Ramos (cell line): ENCODE results near the gene PARD3.
"Not testable (repeated sequence)": the region's sequence is repeated elsewhere in the genome, so short reads cannot be mapped to it uniquely, and the experiment has no call there.

Experiments
- in situ Hi-C: fragments of 300-500 bp; cut with MboI; formaldehyde crosslinking; loops from one replicate; pipeline ENCODE4 v1.14.3; 2022; ENCODE audit warnings: low sequenced_read_pairs; ENCODE audit not compliant: unreplicated experiment

PARD3 gene

DNA sequence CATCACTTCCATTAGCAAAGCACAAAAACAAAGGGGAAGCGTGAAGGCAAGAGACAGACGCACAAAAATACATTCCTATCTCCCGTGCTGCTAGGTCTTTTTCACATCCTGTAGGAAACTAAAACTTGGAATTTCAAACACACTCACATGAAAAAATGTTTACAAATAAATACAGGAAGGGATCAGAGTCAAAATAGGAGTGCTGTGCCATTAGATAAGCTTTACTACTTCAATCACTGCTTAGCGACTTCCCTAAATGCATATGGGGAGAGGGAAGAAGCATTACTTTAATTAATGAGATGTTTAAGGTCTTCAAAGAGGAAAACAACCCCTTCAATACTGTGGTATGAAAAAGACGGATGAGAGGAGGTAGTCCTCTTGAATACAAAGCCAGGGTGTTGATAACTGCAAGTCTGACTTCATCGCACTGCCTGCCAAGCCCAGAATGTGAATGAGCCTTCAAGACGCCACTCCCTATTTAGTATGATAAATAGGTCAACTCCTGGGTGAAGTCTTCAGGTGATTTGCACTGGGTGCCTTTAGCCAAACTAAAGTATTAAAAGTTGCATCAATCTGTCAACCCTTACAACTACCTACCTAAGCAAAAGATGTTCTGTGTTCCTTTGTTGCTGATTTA lies 13.9 kb downstream of the PARD3 start:
- in situ Hi-C loops: no loop called here

DNA sequence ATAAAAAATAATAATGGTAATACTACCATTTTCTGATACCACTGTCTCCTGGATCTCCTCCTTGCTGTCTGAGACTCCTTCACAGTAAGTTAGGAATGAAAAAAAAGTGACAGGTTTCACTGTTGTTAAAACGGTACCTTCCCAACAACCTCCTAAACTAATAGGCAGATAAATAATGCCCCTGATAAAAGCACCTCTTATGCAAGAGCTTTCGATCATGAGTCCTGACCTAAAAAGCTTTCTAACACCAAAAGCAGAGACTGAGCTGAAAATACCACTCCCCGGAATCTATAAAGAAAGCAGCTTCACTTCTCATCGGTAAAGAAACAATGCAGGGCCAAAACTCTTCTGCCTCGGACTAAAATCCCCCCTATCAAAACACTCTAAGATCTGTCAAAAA lies 14.5 kb downstream of the PARD3 start:
- in situ Hi-C loops: no loop called here

DNA sequence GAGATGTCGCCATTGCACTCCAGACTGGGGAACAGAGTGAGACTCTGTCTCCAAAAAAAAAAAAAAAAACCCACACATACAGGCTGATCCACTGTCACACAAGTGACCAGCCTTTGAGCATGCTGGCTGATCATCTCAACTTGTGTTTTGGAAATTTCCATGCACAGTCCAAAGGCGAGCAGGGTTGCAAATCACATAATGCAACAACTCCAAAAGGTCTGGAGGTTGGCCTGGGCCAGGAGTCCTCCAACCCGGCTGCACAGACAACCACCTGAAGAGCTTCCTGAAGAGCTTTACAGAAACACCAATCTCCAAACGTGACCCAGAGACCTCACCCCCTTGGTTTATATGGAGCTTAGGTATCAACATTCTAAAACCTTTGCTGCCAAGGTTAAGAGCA lies 16.4 kb downstream of the PARD3 start:
- in situ Hi-C loops: no loop called here

DNA sequence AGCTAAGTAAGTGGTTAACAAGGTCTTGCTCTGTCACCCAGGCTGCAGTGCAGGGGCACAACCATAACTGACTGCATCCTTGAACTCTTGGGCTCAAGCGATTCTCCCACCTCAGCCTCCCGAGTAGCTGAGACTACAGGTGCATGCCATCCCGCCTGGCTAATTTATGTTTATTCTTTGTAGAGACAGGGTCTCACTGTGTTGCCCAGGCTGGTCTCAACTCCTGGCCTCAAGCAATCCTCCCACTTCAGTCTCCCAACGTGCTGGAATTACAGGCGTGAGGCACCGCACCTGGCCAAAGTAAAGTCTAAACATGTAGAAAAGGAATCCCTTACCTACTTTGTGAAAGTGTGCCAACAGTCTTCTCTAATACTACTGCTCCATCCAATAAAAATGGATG lies 17.9 kb downstream of the PARD3 start:
- in situ Hi-C loops: no loop called here

DNA sequence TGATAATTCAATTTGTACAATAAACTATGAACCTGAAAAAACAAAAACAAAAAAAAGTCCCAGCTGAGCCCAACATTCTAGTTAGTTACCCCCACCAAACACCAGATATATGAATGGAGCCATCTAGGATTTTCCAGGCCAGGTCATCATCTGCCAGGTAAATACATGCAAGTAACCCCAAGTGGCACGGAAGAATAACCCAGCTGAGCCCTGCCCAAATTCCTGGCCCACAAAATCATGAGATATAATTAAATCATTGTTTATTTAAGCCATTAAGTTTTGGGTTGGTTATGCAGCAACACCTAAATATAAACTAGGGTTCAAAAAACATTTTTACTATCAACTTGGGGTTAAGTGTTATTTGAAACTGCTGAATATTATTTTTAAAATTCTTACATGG lies 19.0 kb downstream of the PARD3 start:
- in situ Hi-C loops: no loop called here

DNA sequence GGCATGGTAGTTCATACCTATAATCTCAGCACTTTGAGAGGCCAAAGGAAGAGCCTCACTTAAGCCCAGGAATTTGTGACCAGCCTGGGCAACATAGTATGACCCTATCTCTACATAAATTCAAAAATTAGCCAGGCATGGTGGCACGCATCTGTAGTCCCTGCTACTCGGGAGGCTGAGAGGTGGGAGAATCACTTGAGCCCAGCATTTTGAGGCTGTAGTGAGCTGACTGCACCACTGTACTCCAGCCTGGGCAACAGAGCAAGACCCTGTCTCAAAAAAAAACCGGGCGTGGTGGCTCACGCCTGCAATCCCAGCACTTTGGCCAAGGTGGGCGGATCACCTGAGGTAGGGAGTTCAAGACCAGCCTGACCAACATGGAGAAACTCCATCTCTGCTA lies 19.8 kb downstream of the PARD3 start:
- in situ Hi-C loops: no loop called here

DNA sequence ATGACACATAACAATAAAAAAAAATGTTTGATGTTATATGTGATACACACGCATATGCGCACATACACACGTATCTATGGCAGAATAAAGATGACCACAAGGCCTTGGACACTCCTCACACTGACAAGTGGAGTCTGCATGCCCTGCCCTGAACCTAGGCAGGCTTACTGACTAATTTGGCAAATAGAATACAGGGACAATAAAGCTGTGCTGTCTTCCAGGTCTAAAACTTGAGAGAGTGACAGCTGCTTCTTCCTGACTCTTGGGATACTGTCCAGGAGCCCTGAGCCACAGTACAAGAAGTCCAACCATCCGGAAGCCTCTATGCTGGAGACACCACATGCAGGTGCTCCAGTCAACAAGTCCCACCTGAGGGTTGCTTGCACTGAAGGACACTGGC lies 20.3 kb downstream of the PARD3 start:
- in situ Hi-C loops: no loop called here

DNA sequence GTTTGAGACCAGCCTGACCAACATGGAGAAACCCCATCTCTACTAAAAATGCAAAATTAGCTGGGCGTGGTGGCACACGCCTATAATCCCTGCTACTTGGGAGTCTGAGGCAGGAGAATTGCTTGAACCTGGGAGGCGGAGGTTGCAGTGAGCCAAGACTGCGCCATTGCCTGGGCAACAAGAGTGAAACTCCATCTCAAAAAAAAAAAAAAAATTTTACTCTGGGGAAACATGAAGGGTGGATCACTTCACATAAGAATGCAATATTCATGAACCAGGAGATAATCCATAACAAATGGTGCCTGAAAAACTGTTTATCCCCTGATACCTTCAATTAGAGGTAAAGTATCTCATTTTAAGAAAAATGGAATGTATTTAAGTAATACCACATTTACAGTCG lies 21.5 kb downstream of the PARD3 start:
- in situ Hi-C loops: not testable (repeated sequence)

DNA sequence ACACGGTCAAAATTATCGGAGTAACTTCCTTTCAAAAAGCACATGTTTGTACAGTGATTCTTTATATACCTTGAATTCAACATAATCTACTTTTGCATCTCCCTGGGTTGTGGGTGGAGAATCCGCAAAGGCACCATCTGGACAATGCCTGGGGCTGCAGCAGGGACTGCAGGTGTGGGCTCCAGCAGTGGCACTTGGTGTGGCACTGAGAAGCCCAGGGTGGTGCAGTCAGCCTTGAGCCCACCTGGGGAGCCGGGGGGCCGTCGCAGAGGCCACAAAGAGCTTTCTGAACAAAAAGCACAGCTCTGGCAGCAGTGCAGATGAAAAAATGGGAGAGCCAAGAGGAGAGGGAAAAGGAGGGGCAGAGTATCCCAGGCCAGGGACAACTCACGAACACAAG lies 22.2 kb downstream of the PARD3 start:
- in situ Hi-C loops: no loop called here

DNA sequence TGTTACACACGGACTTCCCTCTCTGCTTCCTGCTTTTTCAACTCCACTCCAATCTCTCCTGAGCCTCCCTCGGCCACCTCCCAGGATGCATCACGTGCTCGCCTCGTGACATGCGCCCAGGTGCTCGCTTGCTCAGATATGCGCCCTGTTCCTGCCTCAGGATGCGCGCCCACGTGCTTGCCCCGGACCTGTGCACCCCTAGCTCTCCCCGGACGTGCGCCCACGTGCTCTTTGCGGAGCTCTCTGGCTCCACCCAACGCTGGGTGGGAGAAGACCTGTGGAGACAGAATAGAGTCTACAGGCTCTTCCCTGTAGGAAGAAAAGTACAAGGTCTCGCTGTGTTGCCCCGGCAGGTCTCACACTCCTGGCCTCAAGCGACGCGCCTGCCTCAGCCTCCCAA lies 23.1 kb downstream of the PARD3 start:
- in situ Hi-C loops: no loop called here

DNA sequence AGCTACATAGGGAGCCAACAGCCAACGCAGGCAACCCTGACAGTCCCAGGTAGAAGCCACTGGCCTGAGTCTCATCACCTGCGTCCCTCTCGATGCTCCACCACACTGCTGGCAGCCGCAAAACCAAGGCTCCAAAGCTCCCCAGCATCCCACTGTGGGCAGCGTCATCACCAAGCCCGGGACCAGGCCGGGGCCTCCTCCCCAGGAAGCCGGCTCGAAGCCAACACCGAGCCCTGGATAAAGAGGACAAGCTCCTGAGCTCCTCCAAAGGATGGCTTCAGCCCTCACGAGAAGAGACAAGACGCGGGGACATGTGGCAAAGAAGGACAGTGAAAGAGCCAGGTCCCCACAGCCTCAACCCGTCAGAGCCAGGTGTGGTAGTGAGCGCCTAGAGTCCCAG lies 23.9 kb downstream of the PARD3 start:
- in situ Hi-C loops: no loop called here

DNA sequence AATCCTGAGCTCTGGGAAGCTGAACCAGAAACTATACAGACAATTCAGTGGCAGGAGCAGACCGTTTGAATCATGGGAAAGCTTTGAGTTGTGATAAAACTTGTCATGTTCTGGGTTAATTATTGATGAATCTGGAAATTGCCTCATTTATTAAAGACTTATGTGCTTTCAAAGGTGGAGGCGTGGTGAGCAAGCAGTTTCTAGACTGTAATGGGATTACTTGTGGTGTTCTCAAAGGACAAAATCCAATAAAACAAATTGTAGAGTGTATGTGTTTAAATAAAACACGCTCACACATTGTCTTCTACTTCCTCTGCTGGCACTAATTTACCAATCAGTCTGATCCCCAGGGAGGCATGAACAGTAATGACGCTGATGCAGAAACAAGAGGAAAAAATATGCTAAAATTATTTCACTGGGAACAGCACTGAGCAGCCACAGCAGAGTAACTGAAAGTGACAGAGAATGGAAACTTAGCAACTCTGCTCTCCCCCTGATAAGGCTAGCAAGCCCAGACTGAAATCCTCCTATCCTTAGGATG lies 25.1 kb downstream of the PARD3 start:
- in situ Hi-C loops: no loop called here

DNA sequence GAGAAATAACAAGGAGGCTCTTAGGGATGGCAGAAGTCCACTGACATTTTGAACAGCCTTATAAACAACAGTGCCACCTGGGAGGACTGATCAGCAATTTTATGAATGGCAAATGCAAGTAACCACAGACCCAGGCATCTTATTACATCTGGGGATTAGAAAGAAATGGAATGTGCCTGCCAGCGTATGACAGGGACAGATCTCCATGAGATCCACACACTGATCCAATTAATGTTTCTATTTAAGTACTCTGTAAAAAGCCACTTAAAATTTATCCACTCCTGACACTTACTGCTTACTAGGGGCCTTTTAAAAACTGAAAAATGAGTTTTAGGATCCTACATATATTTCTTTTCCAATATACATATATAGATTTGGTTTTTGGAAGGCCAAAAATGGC lies 28.6 kb downstream of the PARD3 start:
- in situ Hi-C loops: no loop called here

DNA sequence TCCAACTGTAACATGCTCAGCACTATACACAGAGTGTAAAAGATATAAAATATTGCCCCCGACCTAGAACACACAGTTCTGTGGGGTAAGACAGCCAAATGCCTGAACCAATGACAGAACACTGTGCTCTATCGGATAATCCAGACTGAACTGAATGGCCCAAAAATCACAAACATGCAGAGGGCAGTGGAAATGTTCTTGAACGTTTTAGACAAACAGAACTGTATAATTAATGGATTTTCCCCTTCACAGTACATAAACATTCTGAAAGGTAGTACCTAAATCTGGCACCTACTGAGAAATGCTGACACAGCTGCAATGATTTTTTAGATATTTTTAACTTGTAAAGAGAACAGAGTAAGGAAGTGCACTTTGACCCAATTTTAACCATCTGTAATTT lies 33.4 kb downstream of the PARD3 start:
- in situ Hi-C loops: no loop called here

DNA sequence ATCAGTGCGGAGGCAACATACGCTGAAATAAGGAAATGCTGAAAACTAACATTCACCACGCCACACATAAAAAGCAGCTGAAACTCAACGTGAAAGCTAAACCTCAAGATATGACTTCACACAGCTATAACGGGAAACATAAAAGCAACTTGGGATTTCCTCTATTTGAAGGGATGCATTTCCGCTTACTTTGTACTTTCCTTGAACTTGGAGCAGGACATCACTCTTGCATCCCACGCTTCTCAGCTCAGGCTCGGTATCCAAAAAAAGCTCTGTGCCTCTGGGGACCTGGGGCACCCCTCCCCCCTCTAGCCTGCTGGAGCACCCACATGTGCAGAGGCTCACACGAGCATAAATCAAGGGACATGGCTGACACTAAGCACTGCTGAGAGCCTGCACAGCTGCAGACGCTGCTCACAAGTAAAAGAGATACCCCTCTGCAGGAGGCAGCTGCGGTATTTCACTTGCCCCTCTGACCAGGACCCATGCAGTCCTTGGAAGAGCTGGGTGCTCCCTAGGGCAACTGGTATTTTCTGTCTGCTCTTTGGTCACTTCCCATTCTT lies 34.2 kb downstream of the PARD3 start:
- in situ Hi-C loops: no loop called here

DNA sequence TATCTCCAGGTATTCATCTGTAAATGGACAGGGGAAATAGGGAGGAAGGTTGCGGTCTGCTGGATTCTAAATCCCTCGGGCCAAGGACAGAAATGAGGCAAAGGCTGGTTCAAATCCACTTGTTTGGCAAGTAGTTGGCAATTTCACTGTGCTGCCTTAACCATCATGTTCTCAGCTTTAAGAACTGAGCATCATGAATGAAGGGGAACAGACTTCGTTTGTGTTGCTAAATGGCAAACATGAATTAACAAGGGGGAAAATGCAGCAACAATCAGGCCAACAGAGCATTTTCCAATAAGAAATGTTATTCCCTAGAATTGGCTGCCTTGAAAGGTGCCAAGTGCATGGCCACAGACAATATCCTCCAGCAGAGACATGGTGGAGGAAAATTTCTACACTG lies 36.9 kb downstream of the PARD3 start:
- in situ Hi-C loops: no loop called here

DNA sequence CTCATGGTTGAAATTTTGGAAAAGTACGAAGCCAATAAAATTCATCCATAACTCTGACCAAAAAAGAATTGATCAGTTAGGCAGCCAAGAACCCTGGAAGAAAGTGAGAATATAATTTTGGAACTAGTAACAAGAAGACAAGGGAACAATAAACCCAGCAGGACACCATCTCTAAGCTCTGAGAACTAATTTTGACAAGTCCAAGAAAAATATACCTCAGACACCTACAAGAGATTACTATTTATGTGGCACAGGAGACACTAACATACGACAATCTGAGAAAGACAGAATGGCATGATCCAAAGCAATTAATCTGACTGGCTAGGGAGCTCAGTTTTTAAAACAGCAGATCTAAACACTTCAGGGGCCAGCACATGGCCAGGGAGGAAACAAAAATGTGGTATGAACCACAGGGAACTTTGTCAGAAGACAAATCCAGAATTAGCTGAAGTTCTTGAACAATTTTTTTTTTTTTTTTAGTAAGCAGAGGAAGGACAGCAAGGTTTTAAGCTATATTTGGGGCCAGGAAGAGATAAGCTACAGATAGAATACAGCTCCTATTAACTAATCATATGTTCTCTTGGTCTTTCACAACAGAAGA lies 38.9 kb downstream of the PARD3 start:
- in situ Hi-C loops: no loop called here

DNA sequence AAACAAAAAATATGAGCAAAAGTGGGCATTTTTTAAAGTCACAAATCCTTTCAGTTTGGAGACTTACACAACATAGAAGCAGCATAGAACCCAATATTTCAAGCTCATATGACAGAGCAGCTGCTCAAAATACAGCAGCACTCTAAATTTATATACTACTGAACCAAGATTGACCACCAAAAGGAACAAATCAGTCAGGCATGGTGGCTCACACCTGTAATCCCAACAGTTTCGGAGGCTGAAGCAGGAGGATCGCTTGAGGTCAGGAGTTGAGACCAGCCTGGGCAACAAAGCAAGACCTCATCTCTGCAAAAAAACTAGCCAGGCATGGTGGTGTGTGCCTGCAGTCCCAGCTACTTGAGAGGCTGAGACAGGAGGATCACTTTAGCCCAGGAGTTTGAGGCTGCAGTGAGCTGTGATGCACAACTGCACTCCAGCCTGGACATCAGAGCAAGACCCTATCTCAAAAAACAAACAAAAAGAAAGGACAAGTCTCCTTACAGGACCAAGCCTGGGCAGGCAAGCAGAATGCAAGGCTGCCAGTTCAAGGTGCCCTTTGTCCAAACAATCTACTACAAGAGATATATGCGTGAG lies 40.0 kb downstream of the PARD3 start:
- in situ Hi-C loops: no loop called here

DNA sequence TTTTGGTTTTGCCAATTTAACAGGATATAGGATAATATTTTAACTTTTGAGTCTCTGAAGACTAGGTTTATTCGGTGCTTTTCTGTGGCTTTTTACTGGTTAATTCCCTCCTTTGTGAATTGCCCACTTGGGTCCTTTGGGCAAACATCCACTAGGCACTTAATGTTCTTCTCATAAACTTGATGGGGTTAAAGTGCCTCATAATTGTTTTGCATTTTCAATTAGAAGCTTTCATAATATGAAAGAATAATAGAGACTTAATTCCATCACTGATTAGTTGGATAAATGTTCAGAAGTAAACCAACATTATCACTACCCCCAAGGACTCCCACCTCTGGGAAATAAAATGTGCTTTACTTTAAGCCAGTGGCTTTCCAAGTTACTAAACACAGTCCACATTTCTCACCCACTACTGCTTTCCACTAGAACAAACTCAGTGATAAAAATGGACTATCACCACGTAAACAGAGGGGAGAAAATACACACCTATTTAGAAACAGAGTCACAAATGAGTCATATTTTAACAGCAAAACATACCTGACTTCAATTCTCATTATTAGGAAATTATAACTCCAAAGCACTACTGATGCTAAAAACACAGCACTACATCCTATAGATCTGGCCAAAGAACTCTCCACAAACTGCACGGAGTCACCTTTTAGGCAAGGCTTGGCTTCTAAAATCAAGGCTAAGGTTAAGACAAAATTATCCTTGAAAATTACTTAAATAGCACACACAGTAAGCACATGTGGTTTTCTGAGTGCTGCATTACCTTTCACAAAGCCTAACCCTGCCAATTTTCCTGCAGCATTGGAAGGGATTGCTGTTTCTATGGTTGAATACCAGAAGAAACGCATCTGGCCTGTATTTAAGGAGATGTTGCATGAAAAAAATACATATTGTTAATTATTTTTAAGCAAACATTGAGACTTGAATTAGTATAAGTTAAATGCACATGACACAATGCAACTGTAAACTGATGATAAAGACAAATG lies 41.2 kb downstream of the PARD3 start:
- in situ Hi-C loops: no loop called here

DNA sequence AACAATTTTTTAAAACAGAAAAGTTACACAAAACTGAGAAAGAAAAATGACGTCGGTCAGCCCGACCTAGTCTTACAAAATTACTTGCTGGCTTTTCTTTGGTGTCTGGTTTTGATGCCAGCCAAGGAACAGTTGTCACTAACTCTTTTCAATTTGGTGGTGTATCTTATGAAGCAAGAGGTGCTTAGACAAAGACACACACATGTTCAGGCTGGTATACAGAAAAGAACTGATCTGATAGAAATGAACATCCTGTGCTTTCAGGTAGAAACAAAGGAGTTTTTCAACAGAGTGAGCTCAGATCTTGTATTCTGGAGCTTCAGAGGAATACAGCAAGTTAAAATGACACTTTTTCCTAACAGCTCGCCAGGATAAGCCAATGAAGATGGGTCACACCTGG lies 43.6 kb downstream of the PARD3 start:
- in situ Hi-C loops: no loop called here
